H9 (cell line): Measurements from ENCODE around the gene WDR54. TPM values are rescaled to one million over a fixed set of nuclear protein-coding genes. Genes with fewer than 3 reads are reported as not detected.

Source experiments
- DNase-seq: peaks from one replicate; pipeline ENCODE4 v3.0.0-alpha.2; 2017
- H2AFZ ChIP-seq: one replicate; pipeline ENCODE4 v1.6.1; 2013; ENCODE audit warnings: mild to moderate bottlenecking, low read length, control low read depth, moderate library complexity
- H2AK5ac ChIP-seq: 2 replicates; pipeline ENCODE4 v1.6.1; 2013; ENCODE audit warnings: low read length, control low read depth, mixed read lengths; ENCODE audit not compliant: insufficient read length
- H2BK120ac ChIP-seq: one replicate; pipeline ENCODE4 v1.6.1; 2013; ENCODE audit warnings: low read depth, mild to moderate bottlenecking, low read length, control low read depth, inconsistent platforms; ENCODE audit not compliant: poor library complexity, severe bottlenecking
- H2BK12ac ChIP-seq: 2 replicates; pipeline ENCODE4 v1.6.1; 2013; ENCODE audit warnings: low read length, control low read depth, mixed read lengths, low read depth; ENCODE audit not compliant: insufficient read length
- H2BK15ac ChIP-seq: 2 replicates; pipeline ENCODE4 v1.6.1; 2013; ENCODE audit warnings: low read depth, low read length, control low read depth
- H2BK20ac ChIP-seq: one replicate; pipeline ENCODE4 v1.6.1; 2013; ENCODE audit warnings: low read depth, mild to moderate bottlenecking, low read length, control low read depth, inconsistent platforms; ENCODE audit not compliant: poor library complexity, severe bottlenecking
- H2BK5ac ChIP-seq: 2 replicates; pipeline ENCODE4 v1.6.1; 2013; ENCODE audit warnings: low read length, control low read depth, mixed read lengths; ENCODE audit not compliant: insufficient read length
- H3K14ac ChIP-seq: 2 replicates; pipeline ENCODE4 v1.6.1; 2013; ENCODE audit warnings: low read length, control low read depth; ENCODE audit not compliant: insufficient read depth
- H3K18ac ChIP-seq: 2 replicates; pipeline ENCODE4 v1.6.1; 2013; ENCODE audit warnings: low read depth, mild to moderate bottlenecking, mixed read lengths, low read length, control low read depth; ENCODE audit not compliant: insufficient read length
- H3K23ac ChIP-seq: 2 replicates; pipeline ENCODE4 v1.6.1; 2013; ENCODE audit warnings: low read length, control low read depth, mixed read lengths, low read depth; ENCODE audit not compliant: insufficient read length
- H3K23me2 ChIP-seq: 2 replicates; pipeline ENCODE4 v1.6.1; 2013; ENCODE audit warnings: low read depth, mild to moderate bottlenecking, mixed read lengths, low read length, control low read depth; ENCODE audit not compliant: insufficient read length, poor library complexity, severe bottlenecking
- H3K27ac ChIP-seq: 2 replicates; pipeline ENCODE4 v1.5.1; 2013; ENCODE audit warnings: low read length, control low read depth, mixed read lengths, low read depth; ENCODE audit not compliant: insufficient read length
- H3K27me3 ChIP-seq: 2 replicates; pipeline ENCODE4 v1.6.1; 2013; ENCODE audit warnings: low read length, control low read depth, inconsistent platforms; ENCODE audit not compliant: insufficient read depth
- H3K4ac ChIP-seq: 2 replicates; pipeline ENCODE4 v1.6.1; 2013; ENCODE audit warnings: low read depth, mild to moderate bottlenecking, control low read depth, inconsistent platforms, low read length, moderate library complexity
- H3K4me1 ChIP-seq: 2 replicates; pipeline ENCODE4 v1.6.1; 2013; ENCODE audit warnings: low read length, control low read depth, inconsistent platforms; ENCODE audit not compliant: insufficient read depth
- H3K4me2 ChIP-seq: 2 replicates; pipeline ENCODE4 v1.6.1; 2013; ENCODE audit warnings: low read length, control low read depth, mixed read lengths; ENCODE audit not compliant: insufficient read length, insufficient read depth
- H3K56ac ChIP-seq: 2 replicates; pipeline ENCODE4 v1.6.1; 2013; ENCODE audit warnings: low read depth, mild to moderate bottlenecking, mixed read lengths, low read length, control low read depth; ENCODE audit not compliant: insufficient read length
- H3K79me1 ChIP-seq: 2 replicates; pipeline ENCODE4 v1.6.1; 2013; ENCODE audit warnings: low read depth, mild to moderate bottlenecking, moderate library complexity, low read length, control low read depth, inconsistent platforms; ENCODE audit not compliant: insufficient read depth, poor library complexity, severe bottlenecking
- H3K79me2 ChIP-seq: 2 replicates; pipeline ENCODE4 v1.6.1; 2013; ENCODE audit warnings: low read length, control low read depth, inconsistent platforms; ENCODE audit not compliant: insufficient read depth
- H3K9ac ChIP-seq: 2 replicates; pipeline ENCODE4 v1.6.1; 2013; ENCODE audit warnings: low read length, control low read depth, mixed read lengths; ENCODE audit not compliant: insufficient read length; ENCODE audit errors: extremely low read depth
- H3K9me3 ChIP-seq: one replicate; pipeline ENCODE4 v1.6.1; 2013; ENCODE audit warnings: low read depth, low read length, inconsistent platforms; ENCODE audit not compliant: control insufficient read depth
- H3T11ph ChIP-seq: one replicate; pipeline ENCODE4 v1.6.1; 2013; ENCODE audit warnings: mild to moderate bottlenecking, low read length, control low read depth, inconsistent platforms
- H4K20me1 ChIP-seq: one replicate; pipeline ENCODE4 v1.6.1; 2013; ENCODE audit not compliant: control insufficient read depth, insufficient read length, insufficient read depth
- H4K5ac ChIP-seq: 2 replicates; pipeline ENCODE4 v1.6.1; 2013; ENCODE audit warnings: low read depth, mild to moderate bottlenecking, mixed read lengths, low read length, control low read depth; ENCODE audit not compliant: insufficient read length
- H4K8ac ChIP-seq: replicated peaks from 2 replicates; pipeline ENCODE4 v1.6.1; 2013; ENCODE audit warnings: low read length, control low read depth, mixed read lengths, low read depth; ENCODE audit not compliant: insufficient read length
- H4K91ac ChIP-seq: 2 replicates; pipeline ENCODE4 v1.6.1; 2013; ENCODE audit warnings: low read depth, mild to moderate bottlenecking, moderate library complexity, mixed read lengths, low read length, control low read depth; ENCODE audit not compliant: insufficient read length
- H3K27ac Mint-ChIP-seq, 3 experiments: 2 replicates in 2 of 3; 3 replicates in 1 of 3; pipeline ENCODE4 v1.8.0; 2020 to 2021; ENCODE audit warnings: mixed read lengths in 3 of 3, mild to moderate bottlenecking in 1 of 3, moderate library complexity in 1 of 3
- H3K27me3 Mint-ChIP-seq: 2 replicates; pipeline ENCODE4 v1.8.0; 2021; ENCODE audit warnings: low read depth, mild to moderate bottlenecking, moderate library complexity, mixed read lengths
- H3K36me3 Mint-ChIP-seq, 3 experiments: 2 replicates in 2 of 3; 3 replicates in 1 of 3; pipeline ENCODE4 v1.8.0; 2020 to 2021; ENCODE audit warnings: low read depth in 3 of 3, mixed read lengths in 3 of 3; ENCODE audit not compliant: insufficient read depth in 1 of 3
- H3K4me1 Mint-ChIP-seq, 2 experiments: 2 replicates each; pipeline ENCODE4 v1.8.0; 2020; ENCODE audit warnings: mixed read lengths in 2 of 2
- H3K4me3 Mint-ChIP-seq, 2 experiments: 2 replicates in 1 of 2; 3 replicates in 1 of 2; pipeline ENCODE4 v1.8.0; 2020 to 2021; ENCODE audit warnings: mild to moderate bottlenecking in 2 of 2, mixed read lengths in 2 of 2, moderate library complexity in 1 of 2
- H3K9me3 Mint-ChIP-seq, 2 experiments: 2 replicates in 1 of 2; 3 replicates in 1 of 2; pipeline ENCODE4 v1.8.0; 2020; ENCODE audit warnings: mild to moderate bottlenecking in 2 of 2, mixed read lengths in 2 of 2, moderate library complexity in 1 of 2
- CTCF ChIP-seq: fragments of 200-600 bp; sonication (generic); conservative IDR thresholded peaks from 3 replicates; pipeline ENCODE4 v1.8.0; 2021; ENCODE audit warnings: antibody characterized with exemption, mild to moderate bottlenecking
- WGBS: extraction: QIAGEN DNeasy Blood & Tissue Kit; methylation state at CpG from one replicate; pipeline ENCODE4 v1.1.7; 2013; ENCODE audit warnings: missing lambda C conversion rate, low lambda C conversion rate, mixed read lengths; ENCODE audit not compliant: insufficient read length; ENCODE audit errors: extremely low coverage; 5-methylcytosine and 5-hydroxymethylcytosine counted together
- total RNA-seq: library from RNA; stranded (reverse); gene quantifications from 2 replicates; pipeline ENCODE4 v1.2.1, GENCODE V29; 2021

WDR54 gene
- total RNA-seq, 1 experiment from 2014 or later: 66.4 TPM

GRCh38 chr2:74440378-74441169, 19.0 kb downstream of the WDR54 start:
- Histone ChIP-seq H3K14ac (peak overlapping the region; percentile 86), H4K5ac (no peak overlapping the region), H3K4me2 (peak overlapping the region; percentile 80), H3K9ac (peak overlapping the region; percentile 65), H3T11ph (no peak overlapping the region), H3K9me3 (no peaks in the 10 kb centered on the region), H3K18ac (peak overlapping the region; percentile 63), H2AK5ac (no peak overlapping the region), H2AFZ (no peak overlapping the region), H3K79me1 (peaks cover 7% of the 10 kb centered on the region), H3K27ac (peak overlapping the region; percentile 48), H2BK12ac (no peak overlapping the region), H3K56ac (no peak overlapping the region), H2BK20ac (no peak overlapping the region), H2BK5ac (peak overlapping the region; percentile 38), H2BK15ac (no peak overlapping the region), H3K23me2 (peaks cover 11% of the 10 kb centered on the region), H4K20me1 (no peaks in the 10 kb centered on the region), H3K4me1 (peaks cover 3% of the 10 kb centered on the region; the same call in 1 of the 2 replicates), H3K4ac (no peak overlapping the region), H3K27me3 (no peaks in the 10 kb centered on the region), H4K91ac (no peak overlapping the region), H3K79me2 (peaks cover 18% of the 10 kb centered on the region; the same call in 1 of the 2 replicates), H3K23ac (no peak overlapping the region), H4K8ac (no peak overlapping the region), H2BK120ac (no peak overlapping the region)
- WGBS: no CpG with 5 or more reads among the region's 45 CpGs
- DNase-seq: peak; percentile 92
- Mint-ChIP-seq H3K36me3 (peaks cover 9 to 23% (median 20%) of the 10 kb centered on the region in 3 experiments), H3K4me3 (peak overlapping the region; percentile 95 to 99), H3K27ac (peak overlapping the region; percentile 98 to 99 (median 99)), H3K27me3 (peaks cover 17% of the 10 kb centered on the region), H3K4me1 (peaks cover 31 to 41% of the 10 kb centered on the region in 2 experiments), H3K9me3 (no peaks in the 10 kb centered on the region; a peak in 1 of 5 replicates)
- TF ChIP-seq CTCF: peak; percentile 26; the same call in 2 of the 3 replicates
